SJCRH30 (cell line): ENCODE results near the gene HGFAC. TPM values are rescaled to one million over a fixed set of nuclear protein-coding genes. Genes with fewer than 3 reads are reported as not detected.

ENCODE experiments used
- DNase-seq, 2 experiments: peaks; one replicate each; pipeline ENCODE4 v3.0.0-alpha.2; 2015 to 2020
- H3K27ac ChIP-seq: fragments of 250-450 bp; sonication (Bioruptor Pico); 2 replicates; pipeline ENCODE4 v1.5.1; 2020; ENCODE audit warnings: mild to moderate bottlenecking, moderate library complexity
- H3K27me3 ChIP-seq: fragments of 250-450 bp; sonication (Bioruptor Pico); 2 replicates; pipeline ENCODE4 v1.5.1; 2020; ENCODE audit warnings: mild to moderate bottlenecking, moderate library complexity
- H3K36me3 ChIP-seq: fragments of 250-450 bp; sonication (Bioruptor Pico); 2 replicates; pipeline ENCODE4 v1.5.1; 2020; ENCODE audit warnings: mild to moderate bottlenecking, moderate library complexity
- H3K4me1 ChIP-seq: fragments of 250-450 bp; sonication (Bioruptor Pico); 2 replicates; pipeline ENCODE4 v1.5.1; 2020; ENCODE audit warnings: mild to moderate bottlenecking, moderate library complexity
- H3K4me3 ChIP-seq: fragments of 250-450 bp; sonication (Bioruptor Pico); 2 replicates; pipeline ENCODE4 v1.5.1; 2020; ENCODE audit warnings: mild to moderate bottlenecking, moderate library complexity
- H3K9me3 ChIP-seq: fragments of 250-450 bp; sonication (Bioruptor Pico); replicated peaks from 2 replicates; pipeline ENCODE4 v1.5.1; 2020; ENCODE audit warnings: mild to moderate bottlenecking, moderate library complexity
- total RNA-seq: library from RNA; depleted of rRNA; stranded (reverse); fragments of >200 nt; shearing (Covaris generic); gene quantifications from 2 replicates; pipeline ENCODE4 v1.2.3, GENCODE V29; 2014

Gene HGFAC
- total RNA-seq, 1 experiment from 2014 or later = 0.12 TPM

DNA sequence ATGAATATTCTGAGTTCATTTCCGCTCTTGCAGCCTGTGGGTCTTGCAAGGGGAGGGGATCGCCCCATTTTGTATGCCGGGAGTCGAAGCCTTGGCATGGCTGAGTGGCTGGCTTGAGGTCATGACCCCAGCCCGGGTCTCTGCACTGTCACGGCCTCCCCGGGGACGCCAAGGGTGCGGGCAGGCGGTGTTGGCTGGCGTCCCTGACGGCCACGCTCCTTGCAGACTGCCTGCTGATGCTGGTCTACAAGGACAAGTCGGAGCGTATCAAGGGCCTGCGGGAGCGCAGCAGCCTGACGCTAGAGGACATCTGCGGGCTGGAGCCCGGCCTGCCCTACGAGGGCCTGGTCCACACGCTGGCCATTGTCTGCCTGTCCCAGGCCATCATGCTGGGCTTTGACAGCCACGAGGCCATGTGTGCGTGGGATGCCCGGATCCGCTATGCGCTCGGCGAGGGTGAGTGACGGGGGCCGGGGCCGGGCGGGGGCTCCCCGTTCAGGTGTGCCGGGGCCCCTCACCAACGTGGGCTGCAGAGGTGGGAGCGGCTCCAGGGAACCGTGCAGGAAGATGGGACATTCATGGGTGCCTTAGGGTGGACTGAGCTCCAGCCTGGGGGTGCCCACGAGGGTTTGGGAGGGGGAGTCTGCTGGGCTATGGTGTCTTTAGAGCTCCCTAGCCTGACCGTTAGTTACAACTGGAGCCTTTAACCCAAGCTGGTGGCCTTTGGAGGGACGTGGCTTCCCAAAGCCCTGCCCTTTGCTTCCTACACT, 31.6 kb downstream of the HGFAC start:
- Histone ChIP-seq H3K36me3 (no peaks in the 10 kb centered on the region), H3K4me3 (no peak overlapping the region), H3K27ac (no peak overlapping the region), H3K27me3 (no peaks in the 10 kb centered on the region), H3K9me3 (no peaks in the 10 kb centered on the region), H3K4me1 (peaks cover 32% of the 10 kb centered on the region)
- no peak for DNase-seq

DNA sequence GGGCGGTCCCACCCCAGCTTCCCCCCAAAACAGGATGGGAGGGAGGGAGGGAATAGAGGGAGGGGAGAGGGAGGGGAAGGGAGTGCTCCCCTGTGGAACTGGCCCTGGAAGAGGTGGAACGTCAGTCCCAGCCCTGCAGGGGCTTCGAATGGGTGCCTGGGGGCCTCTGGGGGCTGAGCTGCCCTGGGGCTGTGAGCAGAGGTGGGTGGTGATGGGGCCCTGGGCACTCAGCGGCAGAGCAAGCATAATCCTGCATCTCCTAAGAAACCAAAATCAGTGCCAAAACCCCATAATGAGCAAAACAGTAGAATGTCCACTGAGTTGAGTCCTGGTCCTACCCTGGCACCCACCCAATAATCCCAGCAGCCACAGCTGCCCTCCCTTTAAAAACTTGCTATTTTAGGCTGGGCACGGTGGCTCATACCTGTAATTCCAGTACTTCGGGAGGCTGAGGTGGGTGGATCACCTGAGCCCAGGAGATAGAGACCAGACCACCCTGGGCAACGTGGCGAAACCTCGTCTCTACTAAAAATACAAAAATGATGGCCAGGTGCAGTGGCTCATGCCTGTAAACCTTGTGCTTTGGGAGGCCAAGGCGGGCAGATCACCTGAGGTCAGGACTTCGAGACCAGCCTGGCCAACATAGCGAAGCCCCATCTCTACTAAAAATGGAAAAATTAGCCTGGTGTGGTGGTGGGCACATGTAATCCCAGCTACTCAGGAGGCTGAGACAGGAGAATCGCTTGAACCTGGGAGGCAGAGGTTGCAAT, 32.4 kb downstream of the HGFAC start:
- H3K9me3 ChIP-seq = no peaks in the 10 kb centered on the region
- peaks cover 41% of the 10 kb centered on the region for H3K4me1 ChIP-seq
- DNase-seq = no peak
- H3K4me3 ChIP-seq = no peak overlapping the region
- H3K36me3 ChIP-seq = no peaks in the 10 kb centered on the region
- no peak overlapping the region for H3K27ac ChIP-seq
- no peaks in the 10 kb centered on the region for H3K27me3 ChIP-seq

DNA sequence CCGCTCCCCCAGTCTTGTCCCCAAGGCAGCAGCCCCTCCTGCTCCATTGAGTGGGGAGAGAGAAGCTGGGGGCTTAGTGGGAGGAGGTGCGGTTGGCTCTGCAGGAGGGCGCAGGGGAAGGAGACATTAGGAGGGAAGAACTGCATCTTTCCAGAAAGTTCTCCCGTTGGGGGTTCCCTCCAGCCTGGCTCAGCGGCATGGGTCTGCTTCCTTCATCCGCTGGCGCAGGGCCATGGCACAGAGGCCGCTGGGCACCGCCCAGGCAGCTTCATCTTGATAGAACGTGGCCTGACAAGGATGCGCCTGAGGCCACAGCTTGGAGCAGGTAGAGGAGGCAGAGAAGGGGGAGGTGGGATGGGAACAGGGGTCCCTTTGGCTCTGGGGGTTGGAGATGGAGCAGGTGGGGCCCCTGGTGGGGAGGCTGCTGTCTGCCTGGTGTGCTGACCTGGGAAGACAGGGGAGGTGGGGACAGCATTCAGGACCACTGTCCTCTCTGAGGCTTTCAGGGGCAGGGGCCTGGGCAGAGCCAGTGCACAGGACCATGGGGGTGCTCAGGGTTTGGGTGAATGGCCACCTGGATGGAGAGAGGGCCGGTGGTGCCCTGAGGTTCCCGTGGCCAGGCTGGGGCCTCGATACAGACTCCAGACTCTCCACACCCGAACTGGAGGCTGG, 33.4 kb downstream of the HGFAC start:
- H3K9me3 ChIP-seq = no peaks in the 10 kb centered on the region
- DNase-seq = no peak

DNA sequence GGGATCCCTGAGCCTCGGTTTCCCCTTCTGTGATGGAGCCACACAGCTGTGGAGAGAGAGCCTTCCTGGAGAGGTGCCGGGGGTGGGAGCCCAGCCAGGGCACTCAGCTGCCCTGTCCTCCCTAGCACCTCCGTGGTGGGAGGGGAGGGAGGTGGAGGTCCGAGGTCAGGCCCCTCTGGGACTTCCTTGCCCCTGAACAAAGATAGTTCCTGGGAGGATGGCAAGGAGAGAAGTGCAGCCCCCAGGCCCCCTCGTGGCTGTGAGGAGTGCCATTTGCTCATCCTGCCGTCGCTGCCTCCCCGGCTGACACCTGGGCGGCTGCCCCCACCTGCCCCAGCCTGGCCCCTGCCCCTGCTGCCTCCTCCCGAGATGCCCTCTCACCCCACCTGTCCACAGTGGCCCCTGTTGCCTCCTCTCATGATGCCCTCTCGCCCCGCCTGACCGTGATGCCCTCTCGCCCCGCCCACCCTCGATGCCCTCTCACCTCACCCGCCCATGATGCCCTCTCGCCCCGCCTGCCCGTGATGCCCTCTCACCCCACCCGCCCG, 34.0 kb downstream of the HGFAC start:
- no peak for DNase-seq
- no peaks in the 10 kb centered on the region for H3K27me3 ChIP-seq

More for the DNA sequence above, 33.4 kb downstream of the HGFAC start:
- Histone ChIP-seq H3K27ac (no peak overlapping the region), H3K4me1 (peaks cover 43% of the 10 kb centered on the region), H3K4me3 (no peak overlapping the region), H3K36me3 (no peaks in the 10 kb centered on the region), H3K27me3 (no peaks in the 10 kb centered on the region)

DNA sequence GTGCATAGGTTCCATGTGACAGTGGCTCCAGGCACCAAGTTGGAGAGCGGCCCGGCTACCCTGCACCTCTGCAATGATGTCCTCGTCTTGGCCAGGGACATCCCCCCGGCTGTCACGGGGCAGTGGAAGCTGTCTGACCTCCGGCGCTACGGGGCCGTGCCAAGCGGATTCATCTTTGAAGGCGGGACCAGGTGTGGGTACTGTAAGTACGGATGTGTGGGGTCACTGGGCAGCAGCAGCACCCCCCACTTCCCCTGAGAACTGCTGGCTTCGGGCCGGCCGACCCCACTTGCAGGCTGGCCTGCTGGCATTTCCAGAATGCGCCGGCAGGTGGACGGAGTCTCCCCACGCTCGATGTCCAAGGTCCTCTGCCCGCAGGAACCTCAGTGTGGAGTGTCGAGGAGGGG, 34.6 kb downstream of the HGFAC start:
- Histone ChIP-seq H3K9me3 (no peaks in the 10 kb centered on the region), H3K36me3 (no peaks in the 10 kb centered on the region), H3K27ac (no peak overlapping the region), H3K4me1 (peaks cover 42% of the 10 kb centered on the region), H3K4me3 (no peak overlapping the region), H3K27me3 (no peaks in the 10 kb centered on the region)
- DNase-seq = no peak

More for the DNA sequence above, 34.0 kb downstream of the HGFAC start:
- H3K4me1 ChIP-seq = peaks cover 41% of the 10 kb centered on the region
- no peak overlapping the region for H3K27ac ChIP-seq
- H3K36me3 ChIP-seq = no peaks in the 10 kb centered on the region
- no peaks in the 10 kb centered on the region for H3K9me3 ChIP-seq
- no peak overlapping the region for H3K4me3 ChIP-seq

DNA sequence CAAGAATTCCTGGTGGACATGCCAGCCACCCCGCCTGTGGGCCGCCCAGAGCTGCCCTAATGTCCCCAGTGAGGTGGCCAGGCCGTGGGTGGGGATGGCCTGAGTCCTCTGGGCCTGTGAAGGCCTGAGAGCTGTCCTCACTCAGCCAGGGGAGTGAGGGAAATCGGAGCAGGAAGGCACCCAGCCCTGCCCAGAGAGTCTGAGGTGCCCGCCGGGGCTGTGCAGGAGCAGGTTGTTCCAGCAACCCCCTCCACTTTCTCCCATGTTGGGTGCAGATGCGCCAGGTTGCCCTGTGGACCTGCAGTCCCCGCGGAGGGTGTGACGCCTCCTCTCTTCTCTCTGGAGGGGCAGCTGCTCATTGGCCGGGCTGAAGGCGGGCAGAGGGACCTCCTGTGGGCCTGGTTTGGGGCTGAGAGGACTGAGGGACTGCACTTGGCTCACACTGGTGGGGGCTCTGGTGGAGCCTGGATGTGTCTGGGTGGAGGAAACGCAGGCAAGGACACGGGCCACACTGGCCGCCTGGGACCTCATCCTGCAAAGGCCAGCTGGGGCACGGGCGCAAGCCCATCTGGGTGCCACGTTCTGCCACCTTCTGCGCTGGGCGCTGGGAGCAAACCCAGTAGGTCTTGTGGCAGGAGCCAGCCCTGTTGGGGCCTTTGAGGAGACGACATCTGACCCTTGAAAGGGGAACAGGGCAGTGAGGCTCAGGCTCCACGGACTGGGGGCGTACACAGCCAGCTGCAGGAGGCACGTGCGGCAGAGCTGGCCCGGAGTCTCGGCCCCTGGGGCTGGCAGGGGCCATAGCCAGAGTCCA, 35.4 kb downstream of the HGFAC start:
- peaks cover 50% of the 10 kb centered on the region for H3K4me1 ChIP-seq
- H3K4me3 ChIP-seq = no peak overlapping the region
- H3K9me3 ChIP-seq = no peaks in the 10 kb centered on the region
- no peak for DNase-seq
- H3K27me3 ChIP-seq = no peaks in the 10 kb centered on the region
- no peaks in the 10 kb centered on the region for H3K36me3 ChIP-seq
- H3K27ac ChIP-seq = peak overlapping the region; percentile 45; the same call in 1 of the 2 replicates

DNA sequence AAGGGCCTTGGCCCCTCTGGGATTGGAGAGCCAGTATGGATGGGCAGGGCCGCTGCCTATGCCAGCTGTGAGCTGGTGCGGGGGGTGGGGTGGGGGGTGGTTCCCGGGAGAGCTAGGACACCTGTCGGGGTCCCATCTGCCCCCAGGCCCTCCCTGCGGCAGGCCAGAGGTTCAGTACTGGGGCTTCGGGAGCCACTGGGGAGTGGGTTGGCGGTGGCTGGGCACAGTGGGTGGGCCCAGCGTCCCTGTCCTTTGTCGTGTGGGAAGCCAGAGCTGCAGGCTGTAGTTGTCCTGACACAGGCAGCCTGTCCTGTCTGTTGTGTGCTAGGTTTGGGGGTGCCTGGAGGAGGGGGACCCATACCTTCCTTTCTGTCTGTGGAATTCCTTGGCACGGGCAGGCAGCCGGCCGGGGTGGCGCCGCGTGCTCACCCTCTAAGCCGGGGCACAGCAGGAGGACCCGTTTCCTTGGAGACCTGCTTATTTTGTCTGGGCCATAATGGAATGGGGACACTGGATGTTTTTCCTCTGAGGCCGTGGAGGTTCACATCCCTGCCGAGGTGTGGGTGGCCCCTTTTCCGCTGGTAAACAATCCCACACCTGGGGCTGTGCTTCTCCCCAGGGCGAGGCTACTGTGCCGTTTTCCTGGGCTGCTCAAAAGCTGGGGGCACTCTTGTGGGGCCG, 36.1 kb downstream of the HGFAC start:
- no peaks in the 10 kb centered on the region for H3K9me3 ChIP-seq

DNA sequence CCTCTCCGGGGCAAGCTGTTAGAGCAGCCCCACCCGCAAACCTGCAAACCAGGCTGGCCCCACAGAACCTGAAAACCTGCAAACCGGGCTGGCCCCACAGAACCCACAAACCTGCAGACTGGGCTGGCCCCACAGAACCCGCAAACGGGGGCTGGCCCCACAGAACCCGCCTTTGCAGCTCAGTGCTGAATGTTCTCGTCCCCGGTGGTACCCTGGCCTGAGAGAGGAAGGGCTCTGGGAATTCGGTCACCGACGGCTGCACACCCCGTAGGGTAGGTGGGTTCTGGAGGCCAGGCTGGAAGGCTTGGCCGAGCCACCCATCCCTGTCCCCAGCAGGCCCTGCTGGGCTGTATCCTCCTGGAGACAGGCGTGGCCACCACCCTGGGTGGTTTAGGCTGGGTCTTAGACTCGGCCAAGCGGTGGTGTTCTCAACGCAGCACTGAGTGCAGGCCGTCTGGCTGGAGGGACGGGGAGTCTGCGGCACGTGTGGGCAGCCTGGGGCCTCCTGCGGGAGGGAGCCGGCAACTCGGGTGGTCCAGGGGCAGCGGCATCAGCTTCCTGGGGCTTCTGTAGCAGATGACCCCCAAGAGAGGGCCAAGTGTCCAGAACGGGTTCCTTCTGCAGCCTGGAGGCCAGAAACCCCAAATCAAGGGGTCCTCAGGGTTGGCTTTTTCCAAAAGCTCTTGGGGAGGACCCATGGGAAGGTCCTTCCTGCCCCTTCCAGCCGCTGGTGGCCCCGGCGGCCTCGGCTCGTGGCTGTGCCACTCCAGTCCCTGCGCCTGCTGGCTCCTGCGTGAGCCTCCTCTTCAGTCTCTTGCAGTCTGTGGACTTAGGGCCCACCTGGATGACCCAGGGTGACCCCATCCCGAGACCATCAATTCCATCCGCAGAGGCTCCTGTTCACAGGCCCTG, 36.9 kb downstream of the HGFAC start:
- DNase-seq = peak; percentile 57 to 71
- H3K4me1 ChIP-seq = peaks cover 61% of the 10 kb centered on the region
- H3K27me3 ChIP-seq = no peaks in the 10 kb centered on the region
- no peak overlapping the region for H3K4me3 ChIP-seq
- no peaks in the 10 kb centered on the region for H3K9me3 ChIP-seq
- peak overlapping the region; percentile 45; the same call in 1 of the 2 replicates for H3K27ac ChIP-seq
- no peaks in the 10 kb centered on the region for H3K36me3 ChIP-seq

More for the DNA sequence above, 36.1 kb downstream of the HGFAC start:
- H3K27me3 ChIP-seq = no peaks in the 10 kb centered on the region
- peaks cover 57% of the 10 kb centered on the region for H3K4me1 ChIP-seq
- no peak overlapping the region for H3K4me3 ChIP-seq
- no peaks in the 10 kb centered on the region for H3K36me3 ChIP-seq
- peak; percentile 63 to 66 for DNase-seq
- peak overlapping the region; percentile 45; the same call in 1 of the 2 replicates for H3K27ac ChIP-seq

DNA sequence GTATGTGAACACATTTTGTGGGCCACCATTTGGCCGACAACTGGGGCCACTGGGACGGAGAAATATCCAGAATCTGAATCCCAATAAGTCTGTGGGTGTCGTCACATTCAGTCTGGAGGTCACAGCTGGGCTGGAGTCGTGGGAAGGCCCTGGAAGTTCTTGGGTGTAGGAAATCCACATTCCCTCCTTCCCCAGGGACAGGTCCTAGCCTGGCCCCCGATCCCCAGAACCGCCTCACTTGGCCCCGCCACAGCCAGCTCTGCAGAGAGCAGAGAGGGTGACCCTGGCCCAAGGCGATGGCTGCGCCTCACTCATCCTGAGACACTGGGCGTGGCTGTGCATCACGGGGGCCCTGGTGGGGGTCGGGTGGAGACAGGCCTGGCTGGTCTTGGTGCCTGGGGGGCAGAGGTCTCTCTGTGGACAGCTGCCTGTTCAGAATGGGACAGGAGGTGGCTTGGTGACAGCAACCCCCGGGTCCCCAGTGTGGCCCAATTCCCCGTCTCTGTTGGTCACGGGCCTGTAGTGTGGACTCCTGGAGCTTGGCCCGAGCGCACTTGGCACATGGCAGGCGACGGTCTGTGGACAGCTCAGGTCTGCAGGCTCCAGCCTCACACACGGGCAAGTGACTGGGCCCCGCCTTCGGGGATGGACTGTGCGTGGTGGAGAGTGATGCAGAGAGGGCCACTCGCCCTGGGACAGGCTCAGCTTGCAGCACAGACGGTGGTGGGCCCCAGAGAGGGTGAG, 37.8 kb downstream of the HGFAC start:
- no peaks in the 10 kb centered on the region for H3K27me3 ChIP-seq
- no peaks in the 10 kb centered on the region for H3K36me3 ChIP-seq
- no peak overlapping the region; the same call in 1 of the 2 replicates for H3K27ac ChIP-seq
- H3K9me3 ChIP-seq = no peaks in the 10 kb centered on the region
- DNase-seq = no peak
- H3K4me1 ChIP-seq = peaks cover 69% of the 10 kb centered on the region
- H3K4me3 ChIP-seq = no peak overlapping the region

DNA sequence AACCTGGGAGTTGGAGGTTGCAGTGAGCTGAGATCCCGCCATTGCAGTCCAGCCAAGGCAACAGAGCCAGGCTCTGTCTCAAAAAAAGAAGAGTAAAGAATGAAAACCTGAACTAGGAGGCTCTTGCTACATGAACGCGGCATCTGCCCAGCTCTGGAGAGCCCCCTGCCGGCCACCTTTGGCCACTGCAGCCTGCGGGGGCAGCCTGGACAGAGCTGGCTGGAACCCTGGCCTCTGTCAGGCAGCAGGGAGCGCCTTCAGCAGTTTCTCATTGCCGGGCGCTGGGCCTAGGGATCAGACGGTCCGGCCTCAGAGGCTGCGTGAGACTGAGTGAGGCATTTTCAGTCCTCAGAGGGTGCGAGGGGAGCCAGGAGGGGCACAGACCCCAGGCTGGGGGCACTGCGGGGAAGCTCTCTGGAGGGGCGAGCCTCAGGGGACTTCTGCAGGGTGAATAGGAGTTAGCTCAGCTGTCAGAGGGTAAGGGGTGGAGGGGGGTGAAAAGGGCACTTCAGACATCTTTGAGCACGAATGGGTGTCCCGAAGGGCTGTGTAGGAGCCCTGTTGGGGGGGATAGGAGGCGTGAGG, 38.9 kb downstream of the HGFAC start:
- Histone ChIP-seq H3K4me3 (no peak overlapping the region), H3K27me3 (no peaks in the 10 kb centered on the region), H3K9me3 (no peaks in the 10 kb centered on the region), H3K4me1 (peaks cover 76% of the 10 kb centered on the region), H3K27ac (no peak overlapping the region), H3K36me3 (no peaks in the 10 kb centered on the region)
- peak; percentile 84 to 91 for DNase-seq

DNA sequence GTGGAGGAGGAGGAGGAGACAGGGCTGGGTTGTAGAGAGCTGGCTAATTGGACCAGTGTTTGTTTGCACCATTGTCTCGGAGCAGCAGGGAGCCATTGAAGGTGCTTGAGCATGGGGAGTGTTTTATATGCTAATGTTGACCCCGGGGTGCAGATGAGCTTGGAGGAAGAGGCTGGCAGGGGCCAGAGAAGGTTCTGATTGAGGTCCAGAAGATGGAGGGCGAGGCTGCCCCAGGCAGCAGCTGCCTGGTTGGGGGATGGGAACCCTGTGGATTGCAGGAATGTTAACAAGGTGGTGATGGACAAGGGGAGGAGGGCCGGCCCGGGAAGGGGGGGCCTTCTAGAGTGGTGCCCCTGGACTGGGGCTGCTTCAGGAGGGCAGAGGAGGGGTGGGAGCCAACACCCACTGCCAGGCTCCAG, 39.4 kb downstream of the HGFAC start:
- Histone ChIP-seq H3K27me3 (no peaks in the 10 kb centered on the region), H3K4me3 (no peak overlapping the region), H3K4me1 (peaks cover 81% of the 10 kb centered on the region), H3K9me3 (no peaks in the 10 kb centered on the region), H3K36me3 (no peaks in the 10 kb centered on the region), H3K27ac (no peak overlapping the region)
- no peak for DNase-seq

DNA sequence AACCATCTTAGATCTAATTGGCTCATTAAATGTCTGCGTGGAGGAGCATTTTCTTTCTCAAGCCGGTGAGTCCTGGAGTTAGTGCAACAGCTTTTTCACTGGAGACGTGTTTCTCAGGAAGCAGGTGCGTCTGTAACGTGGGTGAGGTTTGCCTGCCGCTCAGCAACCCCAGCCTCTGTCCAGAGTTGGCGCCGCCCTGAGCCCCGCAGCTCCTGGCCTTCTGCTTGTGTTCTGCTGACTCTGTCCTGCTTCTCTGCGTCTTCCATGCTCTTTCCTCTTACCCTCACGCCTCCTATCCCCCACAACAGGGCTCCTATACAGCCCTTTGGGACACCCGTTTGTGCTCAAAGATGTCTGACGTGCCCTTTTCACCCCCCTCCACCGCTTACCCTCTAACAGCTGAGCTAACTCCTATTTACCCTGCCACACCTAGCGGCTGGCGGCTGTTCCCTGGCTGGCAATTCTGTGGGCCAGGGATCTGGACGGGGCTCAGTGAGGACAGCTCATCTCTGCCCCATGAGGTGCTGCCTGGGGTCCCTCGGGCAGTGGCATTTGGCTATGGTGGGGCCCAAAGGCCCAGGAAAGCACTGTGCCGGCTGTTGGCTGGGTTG, 40.1 kb downstream of the HGFAC start:
- DNase-seq = no peak
- no peaks in the 10 kb centered on the region for H3K27me3 ChIP-seq
- no peak overlapping the region for H3K4me3 ChIP-seq

More for the DNA sequence above, 40.1 kb downstream of the HGFAC start:
- Histone ChIP-seq H3K9me3 (no peaks in the 10 kb centered on the region), H3K4me1 (peaks cover 85% of the 10 kb centered on the region), H3K36me3 (no peaks in the 10 kb centered on the region), H3K27ac (no peak overlapping the region)
